ENCODE measurements around the gene DLGAP1. TPM values are rescaled to one million over a fixed set of nuclear protein-coding genes. Genes with fewer than 3 reads are reported as not detected.

Gene DLGAP1
- total RNA-seq, 1 donor from 2014 or later: 80.2 TPM

GRCh38 chr18:3683483-3683882 lies 771.6 kb downstream of the DLGAP1 start:
- DNase-seq: no peak

- no peak for DNase-seq
These were observed 773.0 kb downstream of the DLGAP1 start for GRCh38 chr18:3682061-3682460.

- DNase-seq: no peak
These were observed 775.9 kb downstream of the DLGAP1 start for GRCh38 chr18:3679241-3679640.

GRCh38 chr18:3675994-3676393 lies 779.1 kb downstream of the DLGAP1 start:
- no peak for DNase-seq

GRCh38 chr18:3675446-3675845 lies 779.7 kb downstream of the DLGAP1 start:
- no peak for DNase-seq

GRCh38 chr18:3671176-3671575 lies 783.9 kb downstream of the DLGAP1 start:
- DNase-seq: no peak

- DNase-seq: no peak
These were observed 785.7 kb downstream of the DLGAP1 start for GRCh38 chr18:3669376-3669775.

GRCh38 chr18:3667255-3668137 lies 787.6 kb downstream of the DLGAP1 start:
- DNase-seq: no peak

GRCh38 chr18:3666526-3667254 lies 788.4 kb downstream of the DLGAP1 start:
- DNase-seq: no peak

GRCh38 chr18:3665780-3666525 lies 789.2 kb downstream of the DLGAP1 start:
- DNase-seq: peak; percentile 65

- DNase-seq: no peak
These were observed 789.9 kb downstream of the DLGAP1 start for GRCh38 chr18:3665204-3665603.

GRCh38 chr18:3664563-3665178 lies 790.4 kb downstream of the DLGAP1 start:
- DNase-seq: no peak

- no peak for DNase-seq
These were observed 791.1 kb downstream of the DLGAP1 start for GRCh38 chr18:3663870-3664512.

GRCh38 chr18:3661989-3662388 lies 793.1 kb downstream of the DLGAP1 start:
- DNase-seq: no peak

- DNase-seq: no peak
These were observed 794.2 kb downstream of the DLGAP1 start for GRCh38 chr18:3660739-3661515.

- DNase-seq: no peak
These were observed 796.6 kb downstream of the DLGAP1 start for GRCh38 chr18:3658529-3658928.

GRCh38 chr18:3655254-3656050 lies 799.7 kb downstream of the DLGAP1 start:
- no peak for DNase-seq

- DNase-seq: no peak
These were observed 800.5 kb downstream of the DLGAP1 start for GRCh38 chr18:3654442-3655253.

GRCh38 chr18:3653851-3654441 lies 801.2 kb downstream of the DLGAP1 start:
- DNase-seq: no peak

Measured in occipital lobe (tissue), 2 donors.